ENCODE data around the gene FILIP1L. TPM values are rescaled to one million over a fixed set of nuclear protein-coding genes. Genes with fewer than 3 reads are reported as not detected.

FILIP1L gene
- total and polyA plus RNA-seq, 4 experiments from 2014 or later: 0.32 TPM; not detected in 3

DNA sequence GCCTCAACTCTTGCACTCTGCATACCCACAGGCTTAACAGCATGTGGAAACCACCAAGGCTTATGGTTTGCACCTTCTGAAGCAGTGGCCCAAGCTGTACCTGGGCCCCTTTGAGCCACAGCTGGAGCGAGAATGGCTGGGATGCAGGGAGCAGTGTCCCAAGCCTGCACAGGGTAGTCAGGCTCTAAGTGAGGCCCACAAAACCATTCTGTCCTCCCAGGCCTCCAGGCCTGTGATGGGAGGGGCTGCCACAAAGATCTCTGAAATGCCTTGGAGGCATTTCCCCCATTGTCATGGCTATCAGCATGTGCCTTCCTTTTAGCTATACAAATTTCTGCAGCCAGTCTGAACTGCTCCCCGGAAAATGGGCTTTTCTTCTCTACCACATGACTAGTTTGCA lies 309.1 kb downstream of the FILIP1L start:
- Histone ChIP-seq H3K27ac (ENCODE audit: low read depth, low read length) (no peak overlapping the region), H3K9me3 (ENCODE audit: control insufficient read depth in 1 of 2, low read length in 2 of 2) (no peaks in the 10 kb centered on the region), H3K4me1 (ENCODE audit: insufficient read depth, low read length) (no peaks in the 10 kb centered on the region), H3K4me3 (ENCODE audit: low read length in 2 of 2) (no peak overlapping the region), H3K27me3 (ENCODE audit: insufficient read depth, low read length) (no peaks in the 10 kb centered on the region), H3K36me3 (ENCODE audit: insufficient read depth, low read length) (no peaks in the 10 kb centered on the region)
- Mint-ChIP-seq H3K27me3 (no peaks in the 10 kb centered on the region), H3K4me1 (peaks cover 0 to 5% (median 4%) of the 10 kb centered on the region in 4 donors), H3K27ac (no peak overlapping the region), H3K4me3 (no peak overlapping the region), H3K9me3 (peaks cover 2 to 20% (median 13%) of the 10 kb centered on the region in 8 donors), H3K36me3 (peaks cover 2 to 6% of the 10 kb centered on the region in 2 donors)
- ChIA-PET CTCF (ENCODE audit: partially characterized antibody) (interaction anchor here (1.6 kb wide), 1 partner anchor 26 kb away, joined by 3 read pairs; no protein-coding TSS in a partner anchor), POLR2A (ENCODE audit: partially characterized antibody) (no interaction called here)
- no peak for DNase-seq
- intact Hi-C loops (cut with micrococcal nuclease): no loop called here

DNA sequence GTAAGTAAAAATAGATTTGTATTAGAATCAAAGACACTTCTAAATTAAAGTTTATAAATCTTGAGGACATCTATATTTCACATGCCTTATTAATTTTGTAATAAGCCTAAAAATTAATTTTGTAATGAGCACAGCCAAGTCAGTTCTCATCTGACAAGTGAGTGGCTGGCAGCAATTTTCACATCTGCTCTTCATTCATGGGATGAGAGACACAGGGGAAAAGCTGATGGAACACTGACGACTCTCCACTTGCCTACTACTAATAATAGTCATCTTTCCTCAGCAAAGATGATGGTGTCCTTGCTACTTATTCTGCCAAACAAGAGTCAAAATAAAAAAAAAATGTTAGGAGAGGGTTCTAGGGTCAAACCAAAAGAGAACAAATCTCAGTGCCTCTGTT lies 311.0 kb downstream of the FILIP1L start:
- Histone ChIP-seq H3K27ac (ENCODE audit: low read depth, low read length) (no peak overlapping the region), H3K9me3 (ENCODE audit: control insufficient read depth in 1 of 2, low read length in 2 of 2) (no peaks in the 10 kb centered on the region), H3K27me3 (ENCODE audit: insufficient read depth, low read length) (no peaks in the 10 kb centered on the region), H3K36me3 (ENCODE audit: insufficient read depth, low read length) (no peaks in the 10 kb centered on the region), H3K4me1 (ENCODE audit: insufficient read depth, low read length) (no peaks in the 10 kb centered on the region), H3K4me3 (ENCODE audit: low read length in 2 of 2) (no peak overlapping the region)
- intact Hi-C loops (cut with micrococcal nuclease): no loop called here
- H3K27ac Mint-ChIP-seq: no peak overlapping the region
- H3K9me3 Mint-ChIP-seq: peaks cover 2 to 20% (median 13%) of the 10 kb centered on the region in 8 donors
- no peak overlapping the region for H3K4me3 Mint-ChIP-seq
- DNase-seq: no peak
- POLR2A ChIA-PET (ENCODE audit: partially characterized antibody): no interaction called here
- H3K36me3 Mint-ChIP-seq: peaks cover 2 to 6% of the 10 kb centered on the region in 2 donors
- peaks cover 0 to 5% (median 4%) of the 10 kb centered on the region in 4 donors for H3K4me1 Mint-ChIP-seq
- no peaks in the 10 kb centered on the region for H3K27me3 Mint-ChIP-seq
- CTCF ChIA-PET (ENCODE audit: partially characterized antibody): no interaction called here

DNA sequence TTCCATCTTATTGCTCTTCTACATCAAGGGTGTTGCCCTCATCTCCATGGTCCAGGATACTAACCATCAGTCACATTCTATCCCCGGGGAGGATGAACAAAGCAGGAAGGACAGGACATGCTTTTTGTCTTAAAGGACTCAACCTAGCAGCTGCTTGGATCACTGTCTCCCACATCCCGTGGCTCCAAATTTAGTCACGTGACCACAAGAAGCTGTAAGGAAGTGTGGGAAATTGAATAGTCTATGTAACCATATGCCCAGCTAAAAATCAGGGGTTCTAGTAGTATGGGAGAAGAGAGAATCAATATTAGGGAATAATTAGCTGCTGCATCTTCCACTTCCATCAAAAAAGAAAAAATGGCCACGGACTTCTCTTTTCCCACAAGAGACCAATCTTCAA lies 314.9 kb downstream of the FILIP1L start:
- no peak overlapping the region for H3K4me3 Mint-ChIP-seq
- H3K36me3 ChIP-seq (ENCODE audit: insufficient read depth, low read length): no peaks in the 10 kb centered on the region
- H3K27ac Mint-ChIP-seq: no peak overlapping the region
- no peaks in the 10 kb centered on the region for H3K4me1 ChIP-seq (ENCODE audit: insufficient read depth, low read length)
- H3K27ac ChIP-seq (ENCODE audit: low read depth, low read length): no peak overlapping the region
- H3K27me3 Mint-ChIP-seq: peaks cover 1 to 2% of the 10 kb centered on the region in 2 donors
- H3K9me3 ChIP-seq (ENCODE audit: control insufficient read depth in 1 of 2, low read length in 2 of 2): no peaks in the 10 kb centered on the region
- no peaks in the 10 kb centered on the region for H3K4me1 Mint-ChIP-seq
- peaks cover 0 to 8% (median 4%) of the 10 kb centered on the region in 8 donors for H3K9me3 Mint-ChIP-seq
- no peak overlapping the region for H3K4me3 ChIP-seq (ENCODE audit: low read length in 2 of 2)
- no peaks in the 10 kb centered on the region for H3K27me3 ChIP-seq (ENCODE audit: insufficient read depth, low read length)
- ChIA-PET CTCF (ENCODE audit: partially characterized antibody) (interaction anchor here (1.3 kb wide), 1 partner anchor 9 kb away, joined by 6 read pairs; no protein-coding TSS in a partner anchor), POLR2A (ENCODE audit: partially characterized antibody) (no interaction called here)
- intact Hi-C loops (cut with micrococcal nuclease): no loop called here
- DNase-seq: no peak
- H3K36me3 Mint-ChIP-seq: peaks cover 0 to 2% of the 10 kb centered on the region in 2 donors

DNA sequence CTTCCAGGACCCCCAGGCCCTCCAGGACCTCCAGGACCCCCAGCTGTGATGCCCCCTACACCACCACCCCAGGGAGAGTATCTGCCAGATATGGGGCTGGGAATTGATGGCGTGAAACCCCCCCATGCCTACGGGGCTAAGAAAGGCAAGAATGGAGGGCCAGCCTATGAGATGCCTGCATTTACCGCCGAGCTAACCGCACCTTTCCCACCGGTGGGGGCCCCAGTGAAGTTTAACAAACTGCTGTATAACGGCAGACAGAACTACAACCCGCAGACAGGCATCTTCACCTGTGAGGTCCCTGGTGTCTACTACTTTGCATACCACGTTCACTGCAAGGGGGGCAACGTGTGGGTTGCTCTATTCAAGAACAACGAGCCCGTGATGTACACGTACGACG lies 318.7 kb downstream of the FILIP1L start:
- Histone ChIP-seq H3K4me1 (ENCODE audit: insufficient read depth, low read length) (no peaks in the 10 kb centered on the region), H3K36me3 (ENCODE audit: insufficient read depth, low read length) (no peaks in the 10 kb centered on the region), H3K27me3 (ENCODE audit: insufficient read depth, low read length) (no peaks in the 10 kb centered on the region), H3K4me3 (ENCODE audit: low read length in 2 of 2) (no peak overlapping the region), H3K9me3 (ENCODE audit: control insufficient read depth in 1 of 2, low read length in 2 of 2) (no peaks in the 10 kb centered on the region), H3K27ac (ENCODE audit: low read depth, low read length) (no peak overlapping the region)
- no peak for DNase-seq
- Mint-ChIP-seq H3K27me3 (peaks cover 1 to 2% of the 10 kb centered on the region in 2 donors), H3K36me3 (no peaks in the 10 kb centered on the region), H3K9me3 (no peaks in the 10 kb centered on the region), H3K27ac (no peak overlapping the region), H3K4me1 (no peaks in the 10 kb centered on the region), H3K4me3 (no peak overlapping the region)
- ChIA-PET POLR2A (ENCODE audit: partially characterized antibody) (no interaction called here), CTCF (ENCODE audit: partially characterized antibody) (no interaction called here)
- intact Hi-C loops (cut with micrococcal nuclease): no loop called here

DNA sequence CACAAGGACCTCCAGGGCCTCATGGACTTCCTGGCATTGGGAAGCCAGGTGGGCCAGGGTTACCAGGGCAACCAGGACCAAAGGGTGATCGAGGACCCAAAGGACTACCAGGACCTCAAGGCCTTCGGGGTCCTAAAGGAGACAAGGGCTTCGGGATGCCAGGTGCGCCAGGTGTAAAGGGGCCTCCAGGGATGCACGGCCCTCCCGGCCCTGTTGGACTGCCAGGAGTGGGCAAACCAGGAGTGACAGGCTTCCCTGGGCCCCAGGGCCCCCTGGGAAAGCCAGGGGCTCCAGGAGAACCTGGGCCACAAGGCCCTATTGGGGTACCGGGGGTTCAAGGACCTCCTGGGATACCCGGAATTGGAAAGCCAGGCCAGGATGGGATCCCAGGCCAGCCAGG lies 319.8 kb downstream of the FILIP1L start:
- H3K4me1 Mint-ChIP-seq: no peaks in the 10 kb centered on the region
- no peaks in the 10 kb centered on the region for H3K27me3 ChIP-seq (ENCODE audit: insufficient read depth, low read length)
- H3K27ac ChIP-seq (ENCODE audit: low read depth, low read length): no peak overlapping the region
- H3K36me3 ChIP-seq (ENCODE audit: insufficient read depth, low read length): no peaks in the 10 kb centered on the region
- H3K4me3 ChIP-seq (ENCODE audit: low read length in 2 of 2): no peak overlapping the region
- H3K4me3 Mint-ChIP-seq: no peak overlapping the region
- intact Hi-C loops (cut with micrococcal nuclease): no loop called here
- no peaks in the 10 kb centered on the region for H3K4me1 ChIP-seq (ENCODE audit: insufficient read depth, low read length)
- ChIA-PET POLR2A (ENCODE audit: partially characterized antibody) (no interaction called here), CTCF (ENCODE audit: partially characterized antibody) (no interaction called here)
- no peaks in the 10 kb centered on the region for H3K36me3 Mint-ChIP-seq
- no peaks in the 10 kb centered on the region for H3K9me3 Mint-ChIP-seq
- no peak for DNase-seq
- H3K27me3 Mint-ChIP-seq: peaks cover 2 to 3% of the 10 kb centered on the region in 2 donors
- H3K27ac Mint-ChIP-seq: no peak overlapping the region
- H3K9me3 ChIP-seq (ENCODE audit: control insufficient read depth in 1 of 2, low read length in 2 of 2): no peaks in the 10 kb centered on the region

DNA sequence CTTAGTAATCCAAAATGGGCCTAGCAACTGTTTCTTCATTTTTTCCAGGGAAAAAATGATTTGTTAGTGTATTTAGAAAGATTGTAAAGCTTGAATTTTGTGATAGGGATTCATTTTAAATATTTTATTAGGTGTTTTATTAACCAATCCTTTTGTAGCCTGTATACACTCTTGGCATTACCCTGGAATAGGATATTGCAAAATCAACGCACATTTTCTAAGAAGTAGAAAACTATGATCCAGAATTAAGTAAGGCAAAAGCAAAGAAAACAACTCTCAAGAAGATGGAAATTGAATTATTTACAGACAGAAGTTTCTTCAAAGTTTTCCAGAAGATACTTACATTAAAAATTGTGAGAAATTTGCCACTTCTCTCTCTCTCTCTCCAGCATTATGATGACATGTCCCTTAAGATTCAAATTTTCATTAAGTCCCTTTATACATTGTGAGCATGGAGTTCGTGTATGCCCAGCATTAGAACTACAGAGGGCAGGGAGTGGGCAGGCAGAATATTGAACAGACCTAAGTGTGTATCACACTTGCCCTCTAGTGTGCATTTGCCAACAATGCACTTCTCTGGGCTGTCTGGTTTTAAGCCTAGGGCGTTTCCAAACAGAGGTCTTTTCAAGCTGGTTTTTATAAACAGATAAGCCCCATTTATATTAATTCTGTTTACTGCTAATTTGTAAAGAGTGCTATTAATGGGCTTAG lies 325.1 kb downstream of the FILIP1L start:
- H3K4me3 ChIP-seq (ENCODE audit: low read length in 2 of 2): no peak overlapping the region
- no peak overlapping the region for H3K4me3 Mint-ChIP-seq
- H3K9me3 ChIP-seq (ENCODE audit: control insufficient read depth in 1 of 2, low read length in 2 of 2): no peaks in the 10 kb centered on the region
- H3K9me3 Mint-ChIP-seq: no peaks in the 10 kb centered on the region
- H3K27ac Mint-ChIP-seq: no peak overlapping the region
- no peak overlapping the region for H3K27ac ChIP-seq (ENCODE audit: low read depth, low read length)
- peak in 2 of 5 donors; percentile 7 to 9 for DNase-seq
- peaks cover 0 to 4% of the 10 kb centered on the region in 2 donors for H3K27me3 Mint-ChIP-seq
- H3K36me3 Mint-ChIP-seq: no peaks in the 10 kb centered on the region
- CTCF ChIA-PET (ENCODE audit: partially characterized antibody): interaction anchor here (1.0 kb wide), 1 partner anchor 972 kb away, joined by 4 read pairs; no protein-coding TSS in a partner anchor
- H3K27me3 ChIP-seq (ENCODE audit: insufficient read depth, low read length): no peaks in the 10 kb centered on the region
- no peaks in the 10 kb centered on the region for H3K4me1 ChIP-seq (ENCODE audit: insufficient read depth, low read length)
- H3K36me3 ChIP-seq (ENCODE audit: insufficient read depth, low read length): no peaks in the 10 kb centered on the region
- H3K4me1 Mint-ChIP-seq: peaks cover 0 to 2% (median under 1%) of the 10 kb centered on the region in 4 donors
- POLR2A ChIA-PET (ENCODE audit: partially characterized antibody): no interaction called here
- intact Hi-C loops (cut with micrococcal nuclease): loop anchor here (1.0 kb wide), 1 partner anchor 972 kb away; no protein-coding TSS in a partner anchor
